T-helper 2 cell (primary cell): ENCODE measurements around the gene DSCAM.
A peak's percentile ranks its signal among the peaks of the same experiment; 100 is the strongest.

Experiments
- DNase-seq, 5 experiments: peaks; one replicate each; pipeline versions ENCODE4 v3.0.0 to v3.0.0-alpha.2; 2012 to 2022

Gene DSCAM

DNA sequence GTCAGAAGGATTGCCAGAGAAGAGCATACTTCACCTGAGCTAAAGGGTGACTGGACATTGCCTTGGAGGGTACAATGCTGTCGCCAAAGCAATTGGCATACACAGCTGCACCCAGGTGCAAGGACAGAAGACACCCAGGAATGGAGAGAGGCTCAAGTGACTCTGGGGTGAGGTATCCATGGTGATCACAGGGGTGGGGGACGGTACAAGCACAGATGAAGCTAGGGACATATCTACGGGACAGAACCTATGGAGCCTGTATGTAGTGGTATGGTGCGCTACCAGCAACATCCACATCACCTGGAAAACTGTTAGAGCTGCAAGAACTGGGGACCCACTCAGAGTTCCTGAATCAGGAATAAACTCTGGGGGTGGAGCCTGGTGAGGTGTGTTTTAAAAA is 693.6 kb downstream of the DSCAM start:
- no peak for DNase-seq

DNA sequence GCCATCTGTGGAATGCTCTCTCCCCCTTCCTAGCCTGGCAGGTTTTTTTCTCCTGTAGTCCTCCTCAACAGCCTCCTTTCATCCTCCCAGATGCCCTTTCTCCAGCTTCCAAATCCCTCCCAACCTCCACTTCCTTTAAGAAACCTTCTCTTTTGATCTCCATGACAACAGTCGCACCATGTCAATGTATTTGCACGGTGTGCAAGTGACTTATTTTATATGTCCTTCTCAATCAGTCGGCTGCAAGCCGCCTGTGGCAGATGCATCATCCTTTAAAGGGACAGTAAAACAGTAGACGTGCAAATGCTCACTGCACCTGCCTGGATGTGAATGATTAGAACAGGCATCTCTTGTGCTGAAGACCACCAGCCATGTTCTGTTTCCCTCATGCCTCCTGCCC is 694.5 kb downstream of the DSCAM start:
- no peak for DNase-seq

DNA sequence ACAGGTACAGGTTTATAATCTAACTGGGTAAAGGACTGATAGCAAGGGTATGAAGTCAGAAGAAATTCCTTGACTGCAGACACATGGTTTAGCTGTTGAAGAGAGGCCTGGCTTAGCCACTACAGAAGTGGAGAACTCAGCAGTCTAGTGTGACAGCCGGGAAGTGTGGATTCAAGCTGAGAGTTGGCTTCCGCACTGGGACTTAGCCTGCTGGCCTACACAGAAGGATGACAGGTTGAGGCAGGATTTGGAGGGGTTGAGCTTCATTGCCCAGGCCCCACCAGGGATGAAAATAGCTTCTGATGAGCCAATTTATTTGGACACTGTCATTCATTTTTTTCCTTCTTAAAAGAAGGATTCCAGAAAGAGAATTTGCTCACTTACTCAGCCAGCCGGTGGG is 695.3 kb downstream of the DSCAM start:
- DNase-seq: no peak

DNA sequence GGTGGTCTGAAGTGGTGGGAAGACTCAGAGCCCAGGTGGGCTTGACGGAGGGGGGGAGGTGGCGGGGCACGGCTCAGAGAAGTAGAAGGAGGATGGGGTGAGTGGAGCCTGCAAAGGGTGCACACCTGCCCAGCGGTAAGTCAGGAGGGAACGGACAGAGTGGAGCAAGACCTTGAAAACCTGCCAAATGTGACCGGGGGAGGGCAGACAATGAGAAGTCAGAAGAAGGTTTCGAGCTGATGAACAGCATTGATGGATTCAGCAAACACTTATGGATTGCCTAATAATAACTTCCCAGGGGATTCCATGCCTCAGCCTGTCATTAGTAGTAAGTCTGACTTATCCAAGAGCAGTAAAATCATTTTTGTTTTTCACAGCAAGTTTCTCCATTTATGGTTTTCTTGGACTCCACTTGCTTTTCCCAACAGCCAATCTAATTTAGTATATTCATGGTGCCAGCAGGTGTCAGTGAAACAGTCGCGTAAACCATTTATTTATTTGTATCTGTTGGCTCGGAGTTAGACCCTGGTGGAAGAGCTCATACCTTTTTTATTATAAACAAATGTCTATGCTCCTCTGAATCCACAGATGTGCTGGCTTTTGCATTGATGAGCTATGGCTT is 700.6 kb downstream of the DSCAM start:
- DNase-seq: no peak

DNA sequence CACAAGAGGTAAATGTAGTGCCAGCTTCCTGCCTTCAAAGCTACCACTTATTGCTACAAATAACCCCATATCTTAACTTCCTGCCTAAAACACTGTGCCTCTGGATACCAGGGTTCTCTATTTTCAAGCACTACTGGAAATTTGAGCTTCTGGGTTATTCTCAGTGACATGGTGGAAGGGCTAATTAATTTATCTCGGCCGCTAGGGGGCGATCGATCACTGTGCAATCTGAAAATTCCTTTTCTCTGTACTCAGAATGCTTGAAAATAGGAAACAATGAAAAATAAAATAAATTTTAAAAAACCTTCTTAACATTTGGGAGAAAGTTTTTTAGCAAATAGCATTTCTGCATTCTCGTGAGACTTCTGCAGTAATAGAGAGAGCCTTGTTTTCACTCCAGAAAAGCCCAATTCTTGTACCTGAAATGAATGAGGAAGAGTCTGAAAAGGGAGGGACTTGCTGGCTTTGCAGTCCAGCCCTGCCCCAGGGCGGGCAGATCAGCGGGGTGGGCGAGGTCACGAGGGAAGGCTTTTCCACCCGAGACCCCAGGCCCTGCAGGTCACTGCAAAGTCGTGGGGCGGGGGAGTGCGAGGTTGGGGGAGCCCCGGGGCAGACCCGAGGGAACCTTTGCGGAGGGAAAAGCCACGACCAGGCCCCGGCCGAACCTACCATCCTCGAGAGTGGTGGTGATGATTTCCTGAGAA is 703.0 kb downstream of the DSCAM start:
- DNase-seq: peak in 1 of 5 experiments; percentile 27

DNA sequence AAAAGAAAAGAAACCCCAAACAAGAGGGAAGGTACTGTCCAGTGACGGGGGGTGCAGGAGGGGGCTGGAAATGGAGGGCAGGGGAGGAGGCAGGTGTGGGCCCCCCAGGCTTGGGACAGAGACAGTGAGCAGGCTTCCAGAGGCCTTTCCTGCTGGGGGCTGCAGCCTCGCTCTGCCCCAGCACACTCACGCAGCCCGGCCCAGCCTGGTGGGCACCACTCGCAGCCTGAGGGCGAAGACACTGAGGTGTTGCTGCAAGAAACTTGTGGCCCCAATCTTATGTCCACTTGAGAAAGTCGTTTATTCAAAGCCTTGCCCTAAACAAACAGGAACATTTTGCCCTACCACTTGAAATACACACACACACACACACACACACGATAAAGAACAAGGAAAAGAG is 705.3 kb downstream of the DSCAM start:
- DNase-seq: no peak

DNA sequence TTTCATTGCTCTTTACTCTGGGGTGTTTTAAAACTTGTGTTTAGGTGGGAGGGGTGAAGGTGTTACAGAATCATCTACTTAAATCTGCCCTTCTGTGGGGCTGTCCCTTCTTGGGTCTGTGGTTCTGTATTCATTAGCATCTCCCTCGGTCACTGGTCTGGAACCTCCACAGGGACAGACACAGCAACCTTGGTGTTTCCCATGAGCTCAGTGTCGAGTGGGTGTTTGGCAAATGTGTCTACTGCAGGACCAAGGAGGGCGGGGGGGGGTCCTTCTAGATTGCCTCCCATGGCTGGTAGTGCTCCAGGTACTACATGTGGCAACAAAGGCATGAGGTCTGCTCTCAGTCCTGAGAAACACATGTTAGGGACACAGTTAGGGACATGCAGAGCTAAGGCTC is 706.3 kb downstream of the DSCAM start:
- DNase-seq: no peak

DNA sequence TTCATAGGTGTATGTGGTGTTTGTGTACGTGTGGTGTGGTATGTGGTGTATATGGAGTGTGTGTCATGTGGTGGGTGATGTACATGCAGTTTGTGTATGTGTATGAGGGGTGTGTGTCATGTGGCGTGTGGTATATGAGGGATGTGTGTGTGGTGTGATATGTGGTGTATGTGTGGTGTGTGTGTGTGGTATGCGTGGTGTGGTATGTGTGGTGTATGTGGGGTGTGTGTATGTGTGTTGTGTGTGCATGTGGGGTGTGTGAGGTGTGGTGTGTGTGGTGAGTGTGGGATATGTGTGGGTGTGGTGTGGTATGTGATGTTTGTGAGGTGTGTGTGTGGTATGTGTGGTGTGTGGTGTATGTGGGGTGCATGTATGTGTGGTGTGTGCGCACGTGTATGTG is 707.3 kb downstream of the DSCAM start:
- DNase-seq: peak in 1 of 5 experiments; percentile 7

DNA sequence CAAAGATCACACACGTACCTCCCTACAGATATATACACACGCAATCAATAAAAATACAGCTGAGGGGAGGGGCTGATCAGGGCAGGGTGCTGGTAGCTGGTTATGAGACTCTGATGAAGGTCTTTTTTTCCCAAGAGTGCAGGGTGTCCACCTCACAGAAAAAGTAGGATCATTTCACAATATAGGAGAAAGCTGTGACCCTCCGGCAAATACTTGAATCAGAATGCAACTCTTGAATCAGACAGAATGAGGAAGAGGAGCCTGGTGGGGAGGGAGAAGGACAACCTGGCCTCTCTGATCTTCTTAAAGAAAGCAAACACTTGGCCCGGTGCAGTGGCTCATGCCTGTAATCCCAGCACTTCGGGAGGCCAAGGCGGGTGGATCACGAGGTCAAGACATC is 710.4 kb downstream of the DSCAM start:
- no peak for DNase-seq

DNA sequence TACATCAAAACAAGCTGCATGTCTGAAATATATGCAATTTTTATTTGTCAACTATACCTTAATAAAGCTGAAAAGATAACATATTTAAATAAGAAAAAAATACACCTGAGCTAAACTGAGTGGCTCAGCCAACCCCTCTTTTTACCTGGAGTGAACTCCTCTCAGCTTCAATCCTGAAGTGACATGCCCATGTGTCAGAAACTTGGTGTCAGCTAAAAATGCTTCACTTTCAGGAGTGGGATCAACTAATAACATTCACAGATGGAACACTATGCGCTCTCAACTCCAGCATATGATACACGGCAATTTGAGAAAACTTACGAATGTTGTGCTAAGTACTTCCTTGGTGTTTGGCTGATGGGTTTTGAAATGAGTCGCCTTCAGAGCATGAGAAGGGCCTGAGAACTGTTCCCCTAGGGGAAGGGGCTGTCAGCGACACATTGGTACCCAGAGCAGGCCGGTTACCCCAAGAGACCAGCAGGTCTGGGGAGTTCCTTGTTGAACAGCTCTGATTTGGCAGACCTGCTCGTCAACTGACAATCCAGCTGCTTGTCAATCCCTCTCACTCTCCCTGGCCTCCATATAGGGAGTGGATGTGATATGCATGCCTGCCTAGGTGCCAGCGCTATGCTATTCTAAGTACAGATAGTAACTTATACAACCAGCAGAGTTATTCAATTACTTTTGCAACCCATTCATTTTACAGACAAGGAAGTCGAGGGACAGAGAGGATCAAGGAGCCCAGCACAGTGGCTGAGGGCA is 712.0 kb downstream of the DSCAM start:
- DNase-seq: no peak

DNA sequence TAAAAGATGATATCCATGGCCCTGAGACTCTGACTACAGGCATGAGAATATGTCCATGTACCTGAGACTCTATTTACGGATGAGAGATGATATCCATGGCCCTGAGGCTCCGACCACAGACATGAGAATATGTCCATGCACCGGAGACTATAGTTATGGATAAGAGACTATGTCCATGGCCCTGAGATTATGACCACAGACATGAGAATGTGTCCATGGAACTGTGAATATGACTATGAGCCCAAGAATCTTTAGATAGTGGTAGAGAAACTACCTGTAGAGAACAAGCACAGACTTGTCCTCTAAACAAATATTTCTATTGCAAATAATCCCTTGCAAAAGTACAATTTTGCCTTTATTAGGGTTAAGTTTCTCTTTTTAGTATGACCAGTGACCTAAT is 716.5 kb downstream of the DSCAM start:
- DNase-seq: no peak

DNA sequence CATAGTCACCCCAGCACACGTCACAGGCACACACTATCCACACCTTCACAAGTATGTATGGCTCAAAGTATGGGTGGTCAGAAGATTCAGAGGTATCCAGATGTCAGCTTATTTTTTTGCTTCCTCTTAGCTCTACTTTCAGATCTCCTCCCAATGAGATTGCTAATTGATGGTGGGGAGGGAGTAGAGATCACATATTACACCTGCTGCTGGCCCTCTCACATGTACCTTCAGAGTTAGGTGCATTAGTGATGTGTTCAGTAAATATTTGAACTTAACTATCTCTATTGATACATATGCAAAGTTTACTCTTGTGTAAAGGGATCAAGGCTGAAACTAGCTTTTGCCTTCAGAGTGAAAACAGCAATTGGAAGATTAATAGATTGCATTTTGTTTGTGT is 717.1 kb downstream of the DSCAM start:
- no peak for DNase-seq

DNA sequence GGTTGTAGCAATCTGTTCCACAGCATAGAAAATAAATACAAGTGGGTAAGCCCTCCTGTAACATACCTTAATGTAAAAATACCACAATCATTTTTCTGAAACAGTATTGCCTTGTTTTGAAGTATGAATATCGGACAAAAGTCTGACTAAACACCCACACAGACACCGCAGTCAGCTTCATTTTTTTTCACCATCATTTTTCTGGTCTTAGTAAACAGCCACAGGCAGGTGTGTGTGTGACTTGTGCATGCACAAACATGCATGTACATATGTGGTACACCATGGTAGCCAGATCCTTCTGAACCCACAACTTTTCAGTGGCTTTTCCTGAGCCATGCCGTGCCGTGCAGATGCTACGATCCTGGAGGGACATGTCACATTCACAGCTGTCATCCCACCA is 718.1 kb downstream of the DSCAM start:
- no peak for DNase-seq

DNA sequence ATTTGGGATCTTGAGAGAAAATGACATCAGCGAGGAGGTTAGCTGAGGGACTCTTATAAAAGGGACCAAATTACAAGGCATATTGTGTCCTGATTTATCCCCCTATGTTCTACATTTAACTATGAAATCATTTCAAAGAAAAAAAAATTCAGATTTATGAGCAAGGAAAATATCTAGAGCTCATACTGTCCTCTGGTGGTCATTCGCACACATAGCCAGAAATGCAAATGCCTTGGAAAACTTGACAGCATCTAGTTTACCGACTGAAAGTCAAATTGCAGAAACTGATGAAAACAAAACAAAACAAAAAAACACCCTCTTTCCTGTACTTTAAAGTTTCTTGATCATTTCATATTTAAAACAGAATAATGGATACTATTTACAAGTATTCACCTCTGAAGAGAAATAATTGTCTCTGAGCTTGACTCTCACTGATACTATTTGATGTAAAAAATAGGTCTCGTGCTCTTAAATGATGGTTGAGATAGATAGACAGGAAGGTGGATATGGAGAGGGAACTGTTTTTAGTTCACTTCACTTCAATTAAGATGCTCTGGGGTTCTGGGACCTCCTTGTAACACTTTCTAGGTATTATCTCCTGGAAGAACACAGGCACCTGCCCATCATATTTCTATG is 725.9 kb downstream of the DSCAM start:
- DNase-seq: no peak

DNA sequence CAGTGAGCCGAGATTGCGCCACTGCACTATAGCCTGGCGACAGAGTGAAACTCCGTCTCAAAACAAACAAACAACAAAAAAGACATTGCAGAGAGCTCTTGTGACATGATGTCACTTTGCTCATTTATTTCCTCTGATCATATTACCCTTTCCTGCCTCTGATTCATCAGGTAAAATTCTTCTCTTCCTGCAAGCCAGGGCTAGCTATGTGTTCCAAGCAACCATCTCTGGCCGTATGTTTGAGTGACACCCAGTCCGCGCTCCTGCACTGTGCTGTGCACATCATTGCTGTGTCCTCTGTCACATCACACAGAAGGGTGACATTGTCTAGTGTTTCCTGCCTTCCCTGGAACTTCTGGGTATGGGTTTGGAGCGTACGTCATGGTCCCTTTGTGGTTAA is 728.4 kb downstream of the DSCAM start:
- no peak for DNase-seq

DNA sequence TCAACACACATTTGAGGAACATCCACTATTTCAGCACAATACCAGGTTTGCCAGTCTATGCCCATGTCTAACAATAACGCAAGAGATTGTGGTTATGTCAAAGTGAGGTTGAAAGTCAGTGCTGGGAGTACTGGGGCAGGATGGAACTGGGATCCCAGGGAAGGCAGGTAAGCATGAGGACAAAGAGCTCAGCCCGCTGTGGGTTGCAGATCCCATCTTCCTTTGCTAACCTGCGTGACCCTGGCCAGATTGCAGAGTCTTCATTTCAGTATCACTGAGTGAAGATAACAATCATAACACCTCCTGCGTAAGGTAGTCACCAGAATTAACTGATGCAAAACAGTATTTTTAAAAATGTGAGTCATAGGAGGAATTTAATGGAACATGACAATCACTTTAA is 729.7 kb downstream of the DSCAM start:
- DNase-seq: no peak

DNA sequence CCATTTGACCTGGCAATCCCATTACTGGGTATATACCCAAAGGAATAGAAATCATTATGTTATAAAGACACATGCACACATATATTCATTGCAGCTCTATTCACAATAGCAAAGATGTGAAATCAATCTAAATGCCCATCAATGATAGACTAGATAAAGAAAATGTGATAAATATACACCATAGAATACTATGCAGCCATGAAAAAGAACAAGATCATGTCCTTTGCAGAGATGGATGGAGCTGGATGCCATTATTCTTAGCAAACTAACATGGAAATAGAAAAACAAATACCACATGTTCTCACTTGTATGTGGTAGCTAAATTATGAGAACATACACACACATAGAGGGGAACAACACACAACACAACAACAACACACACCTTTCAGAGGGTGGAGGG is 731.2 kb downstream of the DSCAM start:
- no peak for DNase-seq

DNA sequence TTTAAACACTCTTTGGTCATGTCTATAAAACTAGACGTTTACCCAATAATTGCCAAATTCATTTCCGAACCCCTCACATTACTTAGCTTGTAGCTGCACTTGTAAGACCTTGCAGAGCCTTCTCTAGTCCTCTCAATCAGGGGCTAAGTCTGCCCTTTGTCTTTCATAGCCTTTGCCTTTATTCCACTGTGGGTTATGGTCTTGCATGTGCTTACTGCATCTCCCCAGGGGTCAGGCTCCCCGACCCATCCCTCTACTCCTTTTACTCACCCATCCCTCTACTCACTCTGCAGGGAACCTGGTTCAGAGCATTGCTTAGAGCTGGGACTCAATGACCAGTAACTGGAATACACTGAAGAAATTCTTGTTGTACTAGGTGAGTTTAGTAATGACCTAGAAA is 744.3 kb downstream of the DSCAM start:
- DNase-seq: no peak

DNA sequence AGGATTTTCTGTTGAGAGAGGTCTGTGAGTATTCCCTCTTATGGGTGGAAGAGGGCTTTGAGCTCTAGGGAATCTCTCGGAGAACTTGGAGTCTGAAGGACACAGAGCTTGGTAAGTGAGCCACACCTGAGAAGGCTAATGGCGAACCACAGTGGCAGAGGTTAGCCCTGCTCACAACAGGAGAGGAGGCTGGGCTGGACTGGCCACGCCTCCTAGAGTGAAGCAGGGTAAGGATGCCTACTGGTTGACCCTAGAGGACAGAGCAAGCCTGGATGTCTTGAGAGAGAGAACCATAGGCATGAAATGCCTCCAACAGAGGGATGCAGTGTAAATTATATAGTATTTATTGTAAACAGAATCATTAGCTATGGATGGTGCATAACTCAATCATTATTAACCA is 747.1 kb downstream of the DSCAM start:
- DNase-seq: no peak

DNA sequence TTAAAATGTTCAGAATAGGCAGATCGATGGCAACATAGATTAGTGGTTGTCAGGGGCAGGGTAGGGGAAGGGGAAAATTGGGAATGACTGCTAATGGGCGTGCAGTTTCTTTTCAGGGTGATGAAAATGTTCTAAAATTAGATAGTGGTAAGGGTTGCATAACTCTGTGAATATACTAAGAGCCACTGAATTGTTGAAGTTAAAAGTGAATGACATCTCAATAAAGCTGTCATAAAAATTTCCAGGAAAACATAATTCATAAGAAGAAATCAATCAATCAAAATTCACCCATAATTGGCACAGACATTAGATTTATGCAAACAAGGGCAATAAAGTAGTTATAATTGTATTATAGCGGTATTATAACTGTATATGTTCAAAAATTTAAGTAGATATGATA is 751.5 kb downstream of the DSCAM start:
- no peak for DNase-seq

DNA sequence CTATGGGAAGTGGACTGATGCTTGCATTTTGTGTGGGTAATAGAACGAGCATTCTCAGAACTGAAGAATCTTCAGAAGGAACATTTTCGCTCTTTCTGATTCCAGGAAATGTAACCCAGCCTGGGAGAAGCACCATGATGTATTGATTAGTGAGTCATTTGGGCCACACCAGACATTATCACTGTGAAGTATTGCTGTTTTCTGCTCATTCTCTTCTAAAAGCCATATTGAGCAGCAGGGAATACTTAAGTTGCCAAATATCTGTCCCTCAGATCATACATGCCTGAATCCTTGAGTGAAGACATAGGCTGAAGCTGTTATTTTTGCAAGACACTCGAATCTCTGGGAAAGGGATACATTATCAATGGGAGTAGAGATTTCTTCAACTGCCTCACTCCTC is 766.6 kb downstream of the DSCAM start:
- no peak for DNase-seq

DNA sequence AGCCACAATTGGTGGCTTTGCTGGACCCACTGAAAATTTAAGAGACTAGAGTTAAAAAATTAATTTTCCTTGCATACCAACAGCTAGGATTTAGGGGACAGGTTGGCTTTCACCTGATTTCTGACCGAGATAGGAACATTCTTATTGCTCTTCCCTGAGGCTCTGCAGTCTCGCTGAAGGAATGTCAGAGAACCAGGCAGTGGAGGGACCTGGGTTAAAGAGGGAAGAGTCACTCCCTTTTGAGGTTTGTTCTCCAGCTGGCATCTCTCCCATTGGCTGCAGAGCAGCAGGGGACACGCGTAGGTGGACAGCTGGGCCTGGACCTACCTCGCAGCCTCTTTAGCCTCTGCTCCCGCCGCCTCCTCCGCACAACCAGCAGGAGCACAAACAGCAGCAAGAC is 772.2 kb downstream of the DSCAM start:
- DNase-seq: no peak

DNA sequence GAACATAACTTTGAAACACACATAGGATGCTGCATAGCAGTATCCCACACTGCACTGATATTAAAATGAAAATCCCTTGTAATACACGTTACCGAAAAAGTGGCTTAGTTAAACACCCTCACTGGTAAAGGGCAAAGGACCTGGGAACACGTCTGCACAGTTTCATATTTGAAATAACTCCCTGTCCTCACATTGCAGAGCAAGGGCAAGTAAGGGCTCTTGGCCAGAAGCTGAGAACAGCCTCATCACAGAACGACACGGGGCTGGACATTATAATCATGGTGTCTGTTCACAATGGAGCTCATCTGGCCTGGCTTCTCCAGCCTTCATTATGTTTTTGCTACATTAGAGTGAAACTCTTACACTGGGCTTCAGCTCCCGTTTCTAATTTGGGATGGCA is 772.8 kb downstream of the DSCAM start:
- DNase-seq: no peak

DNA sequence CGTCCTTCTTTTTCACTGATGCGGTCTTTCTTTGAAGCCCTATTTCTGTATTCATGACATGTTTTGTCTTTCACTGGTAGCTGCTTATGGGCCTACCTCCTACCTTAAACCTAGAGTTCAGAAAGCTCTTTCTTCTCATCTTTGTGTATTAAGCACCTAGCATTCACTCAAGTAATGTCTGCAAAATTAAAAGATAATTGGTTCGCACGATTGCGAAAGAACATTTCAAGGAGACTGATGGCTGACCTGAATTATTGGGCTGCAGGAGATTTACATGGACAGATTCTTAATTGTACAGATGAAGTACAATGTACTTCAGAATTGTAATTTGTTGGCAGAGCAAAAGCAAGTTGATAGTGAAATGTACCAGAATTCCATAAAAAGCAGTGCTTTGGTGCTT is 773.3 kb downstream of the DSCAM start:
- DNase-seq: no peak
